HepG2 (cell line): ENCODE results near the gene MYOM1.

ENCODE experiments used
- FOXA3 ChIP-seq: IDR thresholded peaks from 2 replicates; pipeline ENCODE4 v1.6.1; 2016; ENCODE audit warnings: missing genetic modification reagents, missing compliant biosample characterization
- HNF4G ChIP-seq, 2 experiments: sonication (generic) in 1 of 2; formaldehyde crosslinking in 1 of 2; IDR thresholded peaks; 2 replicates each; pipeline versions ENCODE4 v1.4.0 to v1.6.1; 2011 to 2020; ENCODE audit warnings: borderline replicate concordance in 2 of 2, low read depth in 2 of 2, mild to moderate bottlenecking in 2 of 2, low read length in 1 of 2, missing genetic modification reagents in 1 of 2, moderate library complexity in 1 of 2
- POLR2AphosphoS5 ChIP-seq: IDR thresholded peaks from 2 replicates; pipeline ENCODE4 v1.6.1; 2012; ENCODE audit warnings: low read depth, low read length
- TAF15 ChIP-seq: fragments of 200-400 bp; formaldehyde crosslinking; IDR thresholded peaks from one replicate; pipeline ENCODE4 v1.6.1; 2018; ENCODE audit warnings: mild to moderate bottlenecking, low read depth, low read length; ENCODE audit not compliant: poor library complexity, severe bottlenecking
- YY1 ChIP-seq: IDR thresholded peaks from 2 replicates; pipeline ENCODE4 v1.6.1; 2011; ENCODE audit warnings: low read length, low read depth, moderate library complexity, mild to moderate bottlenecking; ENCODE audit not compliant: insufficient read depth, insufficient replicate concordance

DNA sequence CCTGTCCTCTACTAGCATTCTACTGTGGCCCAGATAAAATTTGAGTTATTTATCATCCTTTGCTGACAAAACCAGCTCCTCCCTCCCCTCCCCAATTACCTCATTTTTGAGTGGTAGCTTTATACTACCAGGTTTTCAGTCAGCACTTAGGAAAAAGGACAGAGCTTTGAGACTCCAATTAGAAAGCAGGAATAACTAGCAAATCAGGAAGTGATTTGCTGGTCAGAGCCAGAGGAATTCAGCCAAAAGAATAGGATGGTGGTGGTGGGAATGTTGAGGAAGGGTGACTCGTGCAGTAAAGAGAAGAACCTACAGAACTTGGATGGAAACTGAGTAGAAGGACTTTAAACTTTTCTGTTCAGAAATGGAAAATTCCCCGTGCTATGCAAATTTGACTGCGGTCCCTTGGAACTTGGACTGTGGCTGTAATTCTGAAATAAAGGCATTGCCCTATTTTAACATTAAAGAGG lies 45.8 kb upstream of the MYOM1 start:
- no peak for TF ChIP-seq HNF4G (IDR thresholded peaks at IDR 0.05; ENCODE audit: borderline replicate concordance, low read depth, low read length)
- no peak for TF ChIP-seq HNF4G (CRISPR knock-in tag; IDR thresholded peaks at IDR 0.05; ENCODE audit: borderline replicate concordance, low read depth)
- no peak for TF ChIP-seq YY1
- TF ChIP-seq TAF15, result no peak
- TF ChIP-seq FOXA3 (CRISPR knock-in tag), result no peak
- TF ChIP-seq POLR2AphosphoS5, result no peak
